Neural cell (in vitro differentiated cells): ENCODE results near the gene TNC. TPM values are rescaled to one million over a fixed set of nuclear protein-coding genes. Genes with fewer than 3 reads are reported as not detected.

Experiments
- H2AFZ ChIP-seq: fragments of 200-600, 300-800 bp; sonication (generic), shearing (Covaris generic); 2 replicates; pipeline ENCODE4 v1.6.0; 2014; ENCODE audit warnings: low read depth, mild to moderate bottlenecking, antibody characterized with exemption, low read length, moderate library complexity
- H3F3A ChIP-seq: fragments of 200-600 bp; shearing (Covaris generic); 2 replicates; pipeline ENCODE4 v1.6.1; 2016; ENCODE audit warnings: mild to moderate bottlenecking, moderate library complexity, mixed read lengths, antibody characterized with exemption, low read length; ENCODE audit not compliant: insufficient read depth, poor library complexity, severe bottlenecking
- H3K27ac ChIP-seq: fragments of 200-600, 300-800 bp; sonication (generic), shearing (Covaris generic); 2 replicates; pipeline ENCODE4 v1.5.1; 2014; ENCODE audit warnings: mild to moderate bottlenecking, low read length, moderate library complexity
- H3K27me3 ChIP-seq: fragments of 300-800, 200-600 bp; sonication (generic), shearing (Covaris generic); 2 replicates; pipeline ENCODE4 v1.6.0; 2014; ENCODE audit warnings: mild to moderate bottlenecking, low read depth, low read length, moderate library complexity; ENCODE audit not compliant: insufficient read depth
- H3K36me3 ChIP-seq: fragments of 300-800, 200-600 bp; sonication (generic), shearing (Covaris generic); 2 replicates; pipeline ENCODE4 v1.5.1; 2014; ENCODE audit warnings: mild to moderate bottlenecking, antibody characterized with exemption, low read length, moderate library complexity; ENCODE audit not compliant: insufficient read depth
- H3K4me2 ChIP-seq: fragments of 300-800, 200-600 bp; sonication (generic), shearing (Covaris generic); 2 replicates; pipeline ENCODE4 v1.6.0; 2014; ENCODE audit warnings: mild to moderate bottlenecking, low read length
- H3K4me3 ChIP-seq: fragments of 300-800, 200-600 bp; sonication (generic), shearing (Covaris generic); 2 replicates; pipeline ENCODE4 v1.5.1; 2014; ENCODE audit warnings: mild to moderate bottlenecking, low read length, moderate library complexity
- H3K79me2 ChIP-seq: fragments of 200-600 bp; shearing (Covaris generic); replicated peaks from 2 replicates; pipeline ENCODE4 v1.6.0; 2014; ENCODE audit warnings: mild to moderate bottlenecking, low read length, moderate library complexity; ENCODE audit not compliant: insufficient read depth
- H3K9ac ChIP-seq: fragments of 300-800, 200-600 bp; sonication (generic), shearing (Covaris generic); 2 replicates; pipeline ENCODE4 v1.6.1; 2016; ENCODE audit warnings: mild to moderate bottlenecking, low read length, mixed read lengths
- H3K9me2 ChIP-seq: fragments of 200-600 bp; shearing (Covaris generic); 2 replicates; pipeline ENCODE4 v1.6.1; 2016; ENCODE audit warnings: mild to moderate bottlenecking, low read length, mixed read lengths; ENCODE audit not compliant: insufficient read depth
- H3K9me3 ChIP-seq: fragments of 200-600, 300-800 bp; sonication (generic), shearing (Covaris generic); 2 replicates; pipeline ENCODE4 v1.6.1; 2016; ENCODE audit warnings: mild to moderate bottlenecking, mixed run types, low read length, moderate library complexity, mixed read lengths
- H4K20me1 ChIP-seq: fragments of 200-600 bp; shearing (Covaris generic); 2 replicates; pipeline ENCODE4 v1.6.1; 2016; ENCODE audit warnings: mild to moderate bottlenecking, mixed run types; ENCODE audit not compliant: insufficient read depth
- EP300 ChIP-seq: fragments of 450-650 bp; conservative IDR thresholded peaks from 2 replicates; pipeline ENCODE4 v1.6.1; 2014; ENCODE audit warnings: antibody characterized with exemption, mild to moderate bottlenecking, moderate library complexity; ENCODE audit not compliant: poor library complexity, severe bottlenecking
- EZH2 ChIP-seq: fragments of 200-600, 300-800 bp; shearing (Covaris generic), sonication (generic); IDR thresholded peaks from 2 replicates; pipeline ENCODE4 v1.6.1; 2014; ENCODE audit warnings: antibody characterized with exemption, low read length, borderline replicate concordance, mild to moderate bottlenecking; ENCODE audit not compliant: insufficient read depth, poor library complexity, severe bottlenecking
- MXI1 ChIP-seq: fragments of 450-650 bp; conservative IDR thresholded peaks from 2 replicates; pipeline ENCODE4 v1.6.1; 2014; ENCODE audit warnings: antibody characterized with exemption, mild to moderate bottlenecking; ENCODE audit not compliant: poor library complexity, severe bottlenecking
- POLR2AphosphoS5 ChIP-seq: IDR thresholded peaks from 2 replicates; pipeline ENCODE4 v1.6.1; 2012
- RAD21 ChIP-seq: fragments of 450-650 bp; conservative IDR thresholded peaks from 2 replicates; pipeline ENCODE4 v1.6.1; 2014; ENCODE audit warnings: antibody characterized with exemption, mild to moderate bottlenecking, moderate library complexity
- SMC3 ChIP-seq: fragments of 450-650 bp; conservative IDR thresholded peaks from 2 replicates; pipeline ENCODE4 v1.6.1; 2014; ENCODE audit warnings: antibody characterized with exemption, mild to moderate bottlenecking, moderate library complexity; ENCODE audit not compliant: poor library complexity
- TAF1 ChIP-seq: IDR thresholded peaks from 2 replicates; pipeline ENCODE4 v1.6.1; 2012; ENCODE audit warnings: low read depth
- polyA plus RNA-seq: library from polyadenylated mRNA; depleted of rRNA; stranded (reverse); fragments of >200 nt; gene quantifications from 2 replicates; pipeline ENCODE4 v1.2.3, GENCODE V29; 2014
- TF ChIP-seq, protein P1 (sequence below): fragments of 450-650 bp; IDR thresholded peaks from 2 replicates; pipeline ENCODE4 v1.5.1; 2014; ENCODE audit warnings: antibody characterized with exemption, mild to moderate bottlenecking, moderate library complexity; ENCODE audit not compliant: poor library complexity, severe bottlenecking
- TF ChIP-seq, protein P2 (sequence below): IDR thresholded peaks from 2 replicates; pipeline ENCODE4 v1.6.1; 2012; ENCODE audit warnings: borderline replicate concordance

TNC gene
- polyA plus RNA-seq, 1 donor from 2014 or later: 2.1 TPM

DNA sequence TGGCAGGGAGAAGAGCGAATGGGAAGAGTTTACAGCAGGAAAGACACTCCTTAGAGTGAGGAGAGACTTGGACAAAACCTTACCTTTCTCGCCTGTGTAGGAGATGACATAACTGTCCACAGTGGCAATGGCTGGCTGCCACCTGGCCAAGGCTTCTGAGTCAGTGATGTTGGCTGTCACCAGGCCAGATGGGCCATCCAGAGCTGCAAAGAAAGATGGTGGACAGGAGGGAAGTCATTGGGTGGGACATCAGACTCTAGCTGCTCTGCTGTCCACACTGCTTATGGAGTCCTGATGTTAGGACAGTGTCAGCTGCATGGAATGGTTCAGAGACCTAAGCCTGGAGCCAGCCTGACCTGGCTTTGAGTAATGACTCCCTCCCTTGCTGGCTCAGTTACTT is 79.8 kb downstream of the TNC start:
- no peak overlapping the region for H3K9ac ChIP-seq
- no peaks in the 10 kb centered on the region for H3K27me3 ChIP-seq
- no peak overlapping the region for H3K27ac ChIP-seq
- H3K9me3 ChIP-seq: no peaks in the 10 kb centered on the region
- no peaks in the 10 kb centered on the region for H3K79me2 ChIP-seq
- no peak for TF ChIP-seq EZH2
- TF ChIP-seq, protein P1, sequence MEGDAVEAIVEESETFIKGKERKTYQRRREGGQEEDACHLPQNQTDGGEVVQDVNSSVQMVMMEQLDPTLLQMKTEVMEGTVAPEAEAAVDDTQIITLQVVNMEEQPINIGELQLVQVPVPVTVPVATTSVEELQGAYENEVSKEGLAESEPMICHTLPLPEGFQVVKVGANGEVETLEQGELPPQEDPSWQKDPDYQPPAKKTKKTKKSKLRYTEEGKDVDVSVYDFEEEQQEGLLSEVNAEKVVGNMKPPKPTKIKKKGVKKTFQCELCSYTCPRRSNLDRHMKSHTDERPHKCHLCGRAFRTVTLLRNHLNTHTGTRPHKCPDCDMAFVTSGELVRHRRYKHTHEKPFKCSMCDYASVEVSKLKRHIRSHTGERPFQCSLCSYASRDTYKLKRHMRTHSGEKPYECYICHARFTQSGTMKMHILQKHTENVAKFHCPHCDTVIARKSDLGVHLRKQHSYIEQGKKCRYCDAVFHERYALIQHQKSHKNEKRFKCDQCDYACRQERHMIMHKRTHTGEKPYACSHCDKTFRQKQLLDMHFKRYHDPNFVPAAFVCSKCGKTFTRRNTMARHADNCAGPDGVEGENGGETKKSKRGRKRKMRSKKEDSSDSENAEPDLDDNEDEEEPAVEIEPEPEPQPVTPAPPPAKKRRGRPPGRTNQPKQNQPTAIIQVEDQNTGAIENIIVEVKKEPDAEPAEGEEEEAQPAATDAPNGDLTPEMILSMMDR: no peak
- no peak for TF ChIP-seq POLR2AphosphoS5
- no peak for TF ChIP-seq MXI1
- TF ChIP-seq TAF1: no peak
- TF ChIP-seq EP300: no peak
- no peak for TF ChIP-seq SMC3
- TF ChIP-seq RAD21: no peak
- TF ChIP-seq, protein P2, sequence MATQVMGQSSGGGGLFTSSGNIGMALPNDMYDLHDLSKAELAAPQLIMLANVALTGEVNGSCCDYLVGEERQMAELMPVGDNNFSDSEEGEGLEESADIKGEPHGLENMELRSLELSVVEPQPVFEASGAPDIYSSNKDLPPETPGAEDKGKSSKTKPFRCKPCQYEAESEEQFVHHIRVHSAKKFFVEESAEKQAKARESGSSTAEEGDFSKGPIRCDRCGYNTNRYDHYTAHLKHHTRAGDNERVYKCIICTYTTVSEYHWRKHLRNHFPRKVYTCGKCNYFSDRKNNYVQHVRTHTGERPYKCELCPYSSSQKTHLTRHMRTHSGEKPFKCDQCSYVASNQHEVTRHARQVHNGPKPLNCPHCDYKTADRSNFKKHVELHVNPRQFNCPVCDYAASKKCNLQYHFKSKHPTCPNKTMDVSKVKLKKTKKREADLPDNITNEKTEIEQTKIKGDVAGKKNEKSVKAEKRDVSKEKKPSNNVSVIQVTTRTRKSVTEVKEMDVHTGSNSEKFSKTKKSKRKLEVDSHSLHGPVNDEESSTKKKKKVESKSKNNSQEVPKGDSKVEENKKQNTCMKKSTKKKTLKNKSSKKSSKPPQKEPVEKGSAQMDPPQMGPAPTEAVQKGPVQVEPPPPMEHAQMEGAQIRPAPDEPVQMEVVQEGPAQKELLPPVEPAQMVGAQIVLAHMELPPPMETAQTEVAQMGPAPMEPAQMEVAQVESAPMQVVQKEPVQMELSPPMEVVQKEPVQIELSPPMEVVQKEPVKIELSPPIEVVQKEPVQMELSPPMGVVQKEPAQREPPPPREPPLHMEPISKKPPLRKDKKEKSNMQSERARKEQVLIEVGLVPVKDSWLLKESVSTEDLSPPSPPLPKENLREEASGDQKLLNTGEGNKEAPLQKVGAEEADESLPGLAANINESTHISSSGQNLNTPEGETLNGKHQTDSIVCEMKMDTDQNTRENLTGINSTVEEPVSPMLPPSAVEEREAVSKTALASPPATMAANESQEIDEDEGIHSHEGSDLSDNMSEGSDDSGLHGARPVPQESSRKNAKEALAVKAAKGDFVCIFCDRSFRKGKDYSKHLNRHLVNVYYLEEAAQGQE: no peak
- no peaks in the 10 kb centered on the region for H3K9me2 ChIP-seq
- no peaks in the 10 kb centered on the region for H4K20me1 ChIP-seq
- no peak overlapping the region for H3K4me3 ChIP-seq
- H3K36me3 ChIP-seq: no peaks in the 10 kb centered on the region
- no peaks in the 10 kb centered on the region for H3F3A ChIP-seq
- H3K4me2 ChIP-seq: no peak overlapping the region
- H2AFZ ChIP-seq: no peak overlapping the region

- H3F3A ChIP-seq: no peaks in the 10 kb centered on the region
- no peak overlapping the region for H2AFZ ChIP-seq
- no peak overlapping the region for H3K27ac ChIP-seq
- TF ChIP-seq EP300 (no peak), EZH2 (no peak), POLR2AphosphoS5 (no peak), SMC3 (no peak), MXI1 (no peak), TAF1 (no peak), RAD21 (no peak)
- TF ChIP-seq, protein P1: no peak
- TF ChIP-seq, protein P2: no peak
- H3K9me2 ChIP-seq: no peaks in the 10 kb centered on the region
- no peak overlapping the region for H3K4me2 ChIP-seq
- no peak overlapping the region for H3K9ac ChIP-seq
- H3K4me3 ChIP-seq: no peak overlapping the region
- no peaks in the 10 kb centered on the region for H4K20me1 ChIP-seq
- no peaks in the 10 kb centered on the region for H3K36me3 ChIP-seq
- H3K9me3 ChIP-seq: no peaks in the 10 kb centered on the region
- H3K27me3 ChIP-seq: no peaks in the 10 kb centered on the region
- no peaks in the 10 kb centered on the region for H3K79me2 ChIP-seq
These were observed 81.3 kb downstream of the TNC start for GRCh38 chr9:115036691-115037090.
